Stomach (tissue), 4 donors: ENCODE results near the gene PUS3.

ENCODE experiments used
- EP300 ChIP-seq: sonication (generic); formaldehyde crosslinking; IDR thresholded peaks from one replicate; pipeline ENCODE4 v1.6.1; 2017; ENCODE audit warnings: antibody characterized with exemption
- POLR2A ChIP-seq, 4 donors: fragments of 450-650 bp; IDR thresholded peaks; one replicate each; pipeline ENCODE4 v1.6.1; 2016; ENCODE audit warnings: antibody characterized with exemption in 4 of 4, control low read depth in 2 of 4, mild to moderate bottlenecking in 1 of 4, moderate library complexity in 1 of 4
- POLR2AphosphoS5 ChIP-seq, 3 donors: sonication (generic); formaldehyde crosslinking; IDR thresholded peaks; one replicate each; pipeline ENCODE4 v1.6.1; 2016; ENCODE audit warnings: antibody characterized with exemption in 3 of 3
- TF ChIP-seq, protein P1 (sequence below), 7 experiments: fragments of 450-650 bp in 4 of 7; fragments of 200-600 bp in 3 of 7; sonication (generic) in 3 of 7; IDR thresholded peaks; one replicate each; pipeline ENCODE4 v1.5.1; 2016 to 2019; ENCODE audit warnings: antibody characterized with exemption in 7 of 7, control low read depth in 2 of 7, mild to moderate bottlenecking in 1 of 7

DNA sequence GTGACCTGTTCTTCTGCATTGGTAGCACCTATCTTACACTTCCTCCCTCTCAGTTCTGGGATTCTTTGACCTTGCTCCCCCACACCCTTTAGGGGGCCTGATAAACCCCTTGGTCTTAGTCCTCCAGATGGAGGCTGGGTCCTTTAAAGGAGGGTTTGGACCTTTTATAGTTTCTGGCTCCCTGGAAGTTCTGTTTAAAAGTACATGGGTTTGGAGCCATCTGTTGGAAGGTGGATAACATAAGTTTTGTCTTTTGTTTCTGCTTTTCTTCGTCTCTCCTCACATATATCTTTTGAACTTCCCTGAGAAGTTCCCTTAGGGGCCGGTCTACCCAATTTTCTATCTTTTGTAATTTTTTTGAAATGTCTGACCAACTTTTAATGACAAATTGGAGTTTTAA is 33.5 kb downstream of the PUS3 start:
- TF ChIP-seq, protein P1, sequence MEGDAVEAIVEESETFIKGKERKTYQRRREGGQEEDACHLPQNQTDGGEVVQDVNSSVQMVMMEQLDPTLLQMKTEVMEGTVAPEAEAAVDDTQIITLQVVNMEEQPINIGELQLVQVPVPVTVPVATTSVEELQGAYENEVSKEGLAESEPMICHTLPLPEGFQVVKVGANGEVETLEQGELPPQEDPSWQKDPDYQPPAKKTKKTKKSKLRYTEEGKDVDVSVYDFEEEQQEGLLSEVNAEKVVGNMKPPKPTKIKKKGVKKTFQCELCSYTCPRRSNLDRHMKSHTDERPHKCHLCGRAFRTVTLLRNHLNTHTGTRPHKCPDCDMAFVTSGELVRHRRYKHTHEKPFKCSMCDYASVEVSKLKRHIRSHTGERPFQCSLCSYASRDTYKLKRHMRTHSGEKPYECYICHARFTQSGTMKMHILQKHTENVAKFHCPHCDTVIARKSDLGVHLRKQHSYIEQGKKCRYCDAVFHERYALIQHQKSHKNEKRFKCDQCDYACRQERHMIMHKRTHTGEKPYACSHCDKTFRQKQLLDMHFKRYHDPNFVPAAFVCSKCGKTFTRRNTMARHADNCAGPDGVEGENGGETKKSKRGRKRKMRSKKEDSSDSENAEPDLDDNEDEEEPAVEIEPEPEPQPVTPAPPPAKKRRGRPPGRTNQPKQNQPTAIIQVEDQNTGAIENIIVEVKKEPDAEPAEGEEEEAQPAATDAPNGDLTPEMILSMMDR (IDR thresholded peaks at IDR 0.05) = no peak
- TF ChIP-seq POLR2A (IDR thresholded peaks at IDR 0.05) (no peak), POLR2AphosphoS5 (IDR thresholded peaks at IDR 0.05) (no peak), EP300 (no peak)
